ENCODE results near the gene R3HDM2. TPM values are rescaled to one million over a fixed set of nuclear protein-coding genes. Genes with fewer than 3 reads are reported as not detected.
A peak's percentile ranks its signal among the peaks of the same experiment; 100 is the strongest.

R3HDM2 gene
- total RNA-seq, 1 donor from 2014 or later, result 49.0 TPM

- no peak for DNase-seq (ENCODE audit: low spot score)
Observed at GRCh38 chr12:57273516-57273915, 157.3 kb downstream of the R3HDM2 start.

- DNase-seq (ENCODE audit: low spot score), result no peak
Observed at GRCh38 chr12:57272337-57273151, 158.3 kb downstream of the R3HDM2 start.

GRCh38 chr12:57270966-57271470 is 159.8 kb downstream of the R3HDM2 start:
- no peak for DNase-seq (ENCODE audit: low spot score)

- DNase-seq (ENCODE audit: low spot score), result no peak
Observed at GRCh38 chr12:57268264-57268663, 162.6 kb downstream of the R3HDM2 start.

GRCh38 chr12:57266681-57267080 is 164.2 kb downstream of the R3HDM2 start:
- DNase-seq (ENCODE audit: low spot score), result no peak

- no peak for DNase-seq (ENCODE audit: low spot score)
Observed at GRCh38 chr12:57263096-57263495, 167.7 kb downstream of the R3HDM2 start.

GRCh38 chr12:57262126-57262822 is 168.6 kb downstream of the R3HDM2 start:
- no peak for DNase-seq (ENCODE audit: low spot score)

- DNase-seq (ENCODE audit: low spot score), result no peak
Observed at GRCh38 chr12:57261428-57261865, 169.4 kb downstream of the R3HDM2 start.

- no peak for DNase-seq (ENCODE audit: low spot score)
Observed at GRCh38 chr12:57260366-57260765, 170.5 kb downstream of the R3HDM2 start.

GRCh38 chr12:57258977-57259970 is 171.6 kb downstream of the R3HDM2 start:
- DNase-seq (ENCODE audit: low spot score), result peak; percentile 41

GRCh38 chr12:57255916-57256315 is 174.9 kb downstream of the R3HDM2 start:
- DNase-seq (ENCODE audit: low spot score), result peak; percentile 51

- DNase-seq (ENCODE audit: low spot score), result peak; percentile 86
Observed at GRCh38 chr12:57254506-57255280, 176.2 kb downstream of the R3HDM2 start.

GRCh38 chr12:57250956-57251355 is 179.9 kb downstream of the R3HDM2 start, which contains the start of gene STAC3:
Gene STAC3, minus strand, starts transcription at chr12:57251187. Its CDS starts 1,551 bp downstream, at chr12:57249636.
- peak; percentile 65 for DNase-seq (ENCODE audit: low spot score)

- no peak for DNase-seq (ENCODE audit: low spot score)
Observed at GRCh38 chr12:57250541-57250940, 180.3 kb downstream of the R3HDM2 start.

GRCh38 chr12:57248934-57249742 is 181.7 kb downstream of the R3HDM2 start:
- DNase-seq (ENCODE audit: low spot score), result peak; percentile 74

GRCh38 chr12:57247041-57247440 is 183.8 kb downstream of the R3HDM2 start:
- DNase-seq (ENCODE audit: low spot score), result no peak

- DNase-seq (ENCODE audit: low spot score), result peak; percentile 20
Observed at GRCh38 chr12:57244312-57244696, 186.5 kb downstream of the R3HDM2 start.

- peak; percentile 92 for DNase-seq (ENCODE audit: low spot score)
Observed at GRCh38 chr12:57243521-57244311, 187.1 kb downstream of the R3HDM2 start.

Data from mesenteric fat pad (tissue), 1 donor.